ENCODE data around the gene ATF7IP2.

DNA sequence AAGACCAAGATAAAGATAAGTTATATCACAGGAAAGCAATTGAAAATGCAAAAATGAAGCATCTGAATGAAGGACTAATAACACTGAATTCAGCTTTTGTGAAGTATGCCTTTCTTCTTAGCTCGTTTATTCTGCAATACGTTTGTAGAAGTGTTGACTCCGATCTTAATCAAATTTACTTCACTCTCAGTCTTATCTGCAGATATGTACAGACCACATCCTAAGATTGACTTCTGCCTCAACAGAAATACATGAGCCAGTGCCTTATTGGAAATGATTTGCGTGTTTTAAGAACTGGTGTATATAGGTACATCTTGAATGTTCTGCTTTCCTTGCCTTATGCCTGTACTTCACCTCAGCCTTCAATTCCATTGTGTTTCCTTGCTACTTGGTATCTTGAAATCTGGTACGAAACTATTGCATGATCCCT is 1.3 kb downstream of the ATF7IP2 start:
- TF ChIP-seq, protein P1, sequence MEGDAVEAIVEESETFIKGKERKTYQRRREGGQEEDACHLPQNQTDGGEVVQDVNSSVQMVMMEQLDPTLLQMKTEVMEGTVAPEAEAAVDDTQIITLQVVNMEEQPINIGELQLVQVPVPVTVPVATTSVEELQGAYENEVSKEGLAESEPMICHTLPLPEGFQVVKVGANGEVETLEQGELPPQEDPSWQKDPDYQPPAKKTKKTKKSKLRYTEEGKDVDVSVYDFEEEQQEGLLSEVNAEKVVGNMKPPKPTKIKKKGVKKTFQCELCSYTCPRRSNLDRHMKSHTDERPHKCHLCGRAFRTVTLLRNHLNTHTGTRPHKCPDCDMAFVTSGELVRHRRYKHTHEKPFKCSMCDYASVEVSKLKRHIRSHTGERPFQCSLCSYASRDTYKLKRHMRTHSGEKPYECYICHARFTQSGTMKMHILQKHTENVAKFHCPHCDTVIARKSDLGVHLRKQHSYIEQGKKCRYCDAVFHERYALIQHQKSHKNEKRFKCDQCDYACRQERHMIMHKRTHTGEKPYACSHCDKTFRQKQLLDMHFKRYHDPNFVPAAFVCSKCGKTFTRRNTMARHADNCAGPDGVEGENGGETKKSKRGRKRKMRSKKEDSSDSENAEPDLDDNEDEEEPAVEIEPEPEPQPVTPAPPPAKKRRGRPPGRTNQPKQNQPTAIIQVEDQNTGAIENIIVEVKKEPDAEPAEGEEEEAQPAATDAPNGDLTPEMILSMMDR (IDR thresholded peaks at IDR 0.05): no peak
- TF ChIP-seq POLR2A (IDR thresholded peaks at IDR 0.05): no peak

Measured in adrenal gland (tissue), 5 donors.